ENCODE results near the gene GBF1.

The GBF1 gene

GRCh38 chr10:102409604-102410428, 164.5 kb downstream of the GBF1 start:
- DNase-seq (ENCODE audit: low spot score) = no peak

GRCh38 chr10:102410429-102411073, 165.2 kb downstream of the GBF1 start:
- no peak for DNase-seq (ENCODE audit: low spot score)

- no peak for DNase-seq (ENCODE audit: low spot score)
Measured at GRCh38 chr10:102411341-102412255, 166.3 kb downstream of the GBF1 start.

GRCh38 chr10:102412293-102412692, 167.0 kb downstream of the GBF1 start:
- DNase-seq (ENCODE audit: low spot score) = no peak

GRCh38 chr10:102413053-102413705, 167.8 kb downstream of the GBF1 start:
- DNase-seq (ENCODE audit: low spot score) = no peak

- no peak for DNase-seq (ENCODE audit: low spot score)
Measured at GRCh38 chr10:102413806-102414561, 168.7 kb downstream of the GBF1 start.

- no peak for DNase-seq (ENCODE audit: low spot score)
Measured at GRCh38 chr10:102414749-102415148, 169.4 kb downstream of the GBF1 start.

GRCh38 chr10:102416283-102416682, 171.0 kb downstream of the GBF1 start:
- DNase-seq (ENCODE audit: low spot score) = no peak

- no peak for DNase-seq (ENCODE audit: low spot score)
Measured at GRCh38 chr10:102416695-102417094, 171.4 kb downstream of the GBF1 start.

- no peak for DNase-seq (ENCODE audit: low spot score)
Measured at GRCh38 chr10:102418622-102419268, 173.4 kb downstream of the GBF1 start, which contains the start of gene PSD. Gene PSD, minus strand, starts transcription at chr10:102418785. Its CDS starts 1,747 bp downstream, at chr10:102417038.

- DNase-seq (ENCODE audit: low spot score) = peak; percentile 83
Measured at GRCh38 chr10:102419269-102420180, 174.2 kb downstream of the GBF1 start.

GRCh38 chr10:102420181-102420713, 174.9 kb downstream of the GBF1 start:
- no peak for DNase-seq (ENCODE audit: low spot score)

GRCh38 chr10:102420714-102421506, 175.6 kb downstream of the GBF1 start, which contains the start of gene FBXL15:
Gene FBXL15, plus strand, starts transcription at chr10:102420836. Its CDS starts 294 bp downstream, at chr10:102421130.
- peak; percentile 98 for DNase-seq (ENCODE audit: low spot score)

- no peak for DNase-seq (ENCODE audit: low spot score)
Measured at GRCh38 chr10:102421507-102421756, 176.1 kb downstream of the GBF1 start.

- DNase-seq (ENCODE audit: low spot score) = no peak
Measured at GRCh38 chr10:102421757-102422512, 176.6 kb downstream of the GBF1 start.

GRCh38 chr10:102422545-102423129, 177.3 kb downstream of the GBF1 start:
- DNase-seq (ENCODE audit: low spot score) = peak; percentile 85

- DNase-seq (ENCODE audit: low spot score) = no peak
Measured at GRCh38 chr10:102423372-102423968, 178.1 kb downstream of the GBF1 start.

All from AG20443 (cell line).